ENCODE results near the gene STAC3.

Gene STAC3

DNA sequence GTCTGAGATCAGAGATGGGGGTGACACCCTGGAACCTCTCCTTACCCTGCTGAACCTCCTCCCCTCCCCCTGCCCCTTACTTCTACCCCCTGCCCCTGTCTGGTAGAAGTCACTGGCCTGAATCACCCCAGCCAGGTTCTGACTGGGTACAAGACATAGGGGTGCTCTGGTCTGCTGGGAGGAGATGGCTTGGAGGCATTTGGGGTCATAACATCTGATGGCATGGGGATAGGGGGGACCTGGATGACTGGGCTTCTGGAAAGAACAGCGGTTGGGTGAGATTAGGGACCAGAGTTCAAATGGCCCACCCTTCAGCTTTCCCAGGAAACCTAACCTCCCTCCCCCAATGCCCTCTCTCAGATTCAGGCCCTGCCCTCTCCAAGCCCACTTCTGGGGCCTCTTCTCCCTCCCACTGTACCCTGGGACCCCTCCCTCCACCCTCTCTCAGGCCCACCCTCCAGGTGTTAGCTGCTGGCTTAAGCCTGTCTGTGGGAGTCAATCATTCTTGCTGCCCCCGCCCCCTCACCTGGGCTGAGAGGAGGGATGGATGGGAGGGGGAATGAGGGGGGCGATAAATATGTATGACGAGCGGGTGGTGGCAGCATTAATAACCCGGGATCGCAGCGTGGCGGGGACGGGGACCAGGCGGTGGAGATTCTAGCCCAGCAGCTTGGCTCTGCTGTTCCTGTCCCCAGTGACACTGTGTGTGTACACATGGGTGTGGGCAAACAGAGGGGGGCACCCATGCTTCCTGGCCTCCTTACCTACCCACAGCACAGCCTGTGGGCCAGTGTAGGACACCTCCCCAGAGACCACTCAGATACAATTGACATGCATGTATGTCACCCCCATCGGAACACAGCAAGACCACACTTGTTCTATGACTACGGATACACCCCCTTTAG lies 28.4 kb downstream of the STAC3 start:
- DNase-seq: no peak

DNA sequence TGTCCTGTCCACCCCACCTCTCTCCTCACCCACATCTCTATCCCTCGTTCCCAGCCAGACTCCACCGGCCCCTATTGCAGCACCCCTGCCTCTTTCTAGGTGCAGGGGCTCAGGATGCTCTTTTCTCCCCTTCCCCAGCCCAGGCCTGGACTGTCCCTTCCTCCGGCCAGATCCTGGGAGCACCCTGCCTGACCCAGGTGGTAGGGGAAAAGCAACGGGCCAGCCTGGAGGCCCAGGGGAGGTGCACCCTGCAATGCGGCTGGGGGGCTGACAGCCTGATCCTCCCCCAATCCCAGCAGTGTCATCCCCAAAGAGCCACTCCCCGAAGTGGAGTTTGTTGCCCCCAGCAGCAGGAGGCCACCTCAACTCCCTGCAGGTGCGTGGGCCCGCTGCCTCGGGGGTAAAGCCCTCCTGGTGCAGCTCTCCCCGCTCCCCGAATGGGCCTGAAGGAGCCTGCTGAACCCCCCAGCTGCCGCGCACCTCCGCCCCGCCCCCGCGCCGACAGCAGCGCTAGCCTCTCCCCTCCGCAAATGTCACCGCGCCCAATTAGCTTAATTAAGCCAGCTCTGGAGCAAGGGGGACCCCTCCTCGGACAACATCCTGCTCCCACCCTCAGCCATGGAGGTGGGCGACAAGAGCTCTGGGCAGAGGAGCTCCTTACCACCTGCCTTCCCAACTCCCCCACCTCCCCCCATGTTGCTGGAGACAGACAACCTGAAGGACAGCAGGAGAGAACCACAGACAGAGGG lies 29.6 kb downstream of the STAC3 start:
- DNase-seq: no peak

DNA sequence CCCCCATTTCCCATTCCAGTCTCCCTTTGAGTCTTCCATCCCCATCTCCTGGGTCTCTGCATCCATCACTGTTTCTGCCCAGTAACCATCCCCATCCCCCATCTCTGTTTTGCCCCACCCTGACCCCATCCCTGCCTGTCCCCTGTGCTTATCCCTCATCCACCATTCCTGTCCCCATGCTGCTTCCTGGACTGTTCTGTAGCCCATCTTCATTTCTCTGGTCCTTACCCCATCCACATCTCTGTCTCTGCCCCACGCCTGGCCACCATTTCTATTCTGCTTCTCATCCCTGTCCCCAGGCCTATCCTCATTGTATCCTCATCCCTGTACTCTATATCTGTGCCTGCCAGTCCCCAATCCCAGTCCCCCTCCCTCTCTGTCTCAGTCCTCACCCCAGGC lies 30.2 kb downstream of the STAC3 start:
- no peak for DNase-seq

DNA sequence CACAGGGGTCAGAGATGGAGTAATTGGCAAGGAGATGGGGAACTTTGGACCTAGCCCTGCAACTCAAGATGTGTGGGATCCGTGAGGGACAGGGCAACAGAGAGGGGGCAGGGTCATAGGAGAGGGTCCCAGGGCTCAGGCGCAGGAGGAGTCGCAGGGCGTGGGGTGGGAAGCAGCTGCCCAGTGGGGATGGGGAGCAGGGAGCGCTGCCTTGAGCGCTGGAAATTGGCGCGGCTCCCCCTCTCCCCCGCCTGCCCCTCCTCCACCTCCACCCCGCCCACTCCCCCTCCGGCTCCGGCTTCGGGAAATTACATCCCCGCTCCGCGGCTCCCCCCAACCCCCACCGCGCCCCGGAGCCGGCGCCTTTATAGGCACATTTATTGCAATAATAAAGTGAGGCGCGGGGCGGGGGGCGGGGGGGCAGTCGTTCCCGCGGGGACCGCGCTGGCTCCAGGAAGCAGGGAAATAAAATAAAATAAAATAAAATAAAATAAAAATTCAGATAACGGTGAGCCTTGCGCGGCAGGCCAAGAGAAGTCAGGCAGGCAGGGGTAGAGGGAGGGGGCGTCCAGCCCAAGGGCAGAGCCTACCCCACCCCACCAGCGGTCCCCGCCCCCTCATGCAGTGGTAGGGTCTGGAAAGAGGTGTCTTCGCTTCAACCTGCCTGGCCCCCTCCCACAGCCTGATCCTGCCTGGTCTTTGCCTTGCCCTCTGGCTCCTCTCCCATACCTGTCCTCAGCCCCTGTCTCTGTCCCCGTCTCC lies 30.8 kb downstream of the STAC3 start:
- DNase-seq: no peak

DNA sequence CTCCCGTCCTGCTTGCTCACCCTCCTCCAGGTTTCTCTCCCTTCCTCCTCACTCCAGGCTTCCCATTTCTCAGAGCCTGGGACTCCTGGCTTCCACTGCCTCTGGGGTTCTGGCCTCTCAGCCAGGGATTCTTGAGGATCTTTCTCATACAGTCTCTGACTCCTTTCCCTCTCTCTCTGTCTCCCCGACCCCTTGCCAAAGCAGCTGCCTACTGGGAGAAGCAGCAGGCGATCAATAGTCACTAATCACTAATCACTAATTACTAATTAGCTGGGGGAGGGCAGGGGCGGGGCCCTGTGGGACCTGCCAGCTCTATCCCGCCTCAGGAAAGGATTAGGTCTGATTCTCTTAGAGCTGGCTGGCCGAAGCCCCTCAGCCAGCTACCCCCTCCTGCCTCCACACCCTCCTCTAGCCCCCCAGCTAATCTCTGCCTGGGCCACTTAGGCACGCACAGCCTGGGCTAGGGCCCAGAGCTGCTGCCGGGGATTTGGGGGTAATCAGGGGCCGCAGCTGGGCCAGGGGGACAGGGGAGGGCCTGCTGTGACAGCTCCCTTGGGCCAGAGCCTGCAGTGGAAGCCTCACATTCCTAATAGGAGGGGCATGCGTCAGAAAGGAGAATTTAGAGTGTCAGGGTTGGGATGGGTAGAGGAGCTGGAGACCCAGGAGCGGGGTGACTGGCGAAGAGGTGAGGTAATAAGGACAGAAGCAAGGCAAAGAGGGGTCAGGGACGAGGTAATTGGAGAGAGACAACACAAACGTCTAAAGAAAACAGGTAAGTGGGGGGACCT lies 31.6 kb downstream of the STAC3 start:
- DNase-seq: no peak

DNA sequence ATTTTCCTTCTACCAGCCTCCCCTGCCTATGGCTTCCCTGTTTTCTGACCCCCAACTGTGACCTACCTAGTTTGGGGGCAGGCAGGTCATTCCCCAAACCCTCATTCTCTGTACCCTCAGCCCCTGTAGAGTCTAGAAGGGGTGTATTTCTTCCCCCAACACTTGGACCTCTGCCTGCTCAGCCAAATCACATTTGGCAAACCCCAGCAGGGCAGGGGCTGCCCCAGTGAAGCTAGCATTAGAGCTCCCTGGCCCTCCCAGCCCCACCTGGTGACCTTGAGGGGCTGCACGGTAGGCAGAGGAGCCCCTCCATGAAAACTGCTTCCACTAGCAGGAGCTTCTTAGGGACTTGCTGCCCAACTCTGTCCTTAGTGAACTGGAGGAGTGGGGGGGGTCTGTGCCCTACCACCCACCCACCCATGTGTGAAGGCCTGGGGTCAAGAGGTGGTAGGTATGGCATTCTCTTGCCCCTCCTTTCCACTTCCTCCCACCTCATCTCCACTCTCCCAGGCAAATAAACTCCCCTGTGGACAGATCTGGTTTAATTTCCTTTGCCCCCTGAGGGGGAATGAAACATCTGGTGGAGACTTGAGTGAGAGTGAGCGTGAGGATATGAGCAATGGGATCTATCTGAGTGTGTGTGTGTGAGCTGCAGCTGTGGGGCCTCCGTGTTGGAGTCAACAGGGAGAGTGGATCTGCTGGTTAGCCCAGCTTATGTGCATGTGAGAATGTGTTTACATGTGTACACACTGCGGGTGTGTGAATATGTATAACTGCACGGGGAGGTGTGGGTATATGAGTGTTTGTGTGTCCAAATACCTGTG lies 32.7 kb downstream of the STAC3 start:
- DNase-seq: no peak

DNA sequence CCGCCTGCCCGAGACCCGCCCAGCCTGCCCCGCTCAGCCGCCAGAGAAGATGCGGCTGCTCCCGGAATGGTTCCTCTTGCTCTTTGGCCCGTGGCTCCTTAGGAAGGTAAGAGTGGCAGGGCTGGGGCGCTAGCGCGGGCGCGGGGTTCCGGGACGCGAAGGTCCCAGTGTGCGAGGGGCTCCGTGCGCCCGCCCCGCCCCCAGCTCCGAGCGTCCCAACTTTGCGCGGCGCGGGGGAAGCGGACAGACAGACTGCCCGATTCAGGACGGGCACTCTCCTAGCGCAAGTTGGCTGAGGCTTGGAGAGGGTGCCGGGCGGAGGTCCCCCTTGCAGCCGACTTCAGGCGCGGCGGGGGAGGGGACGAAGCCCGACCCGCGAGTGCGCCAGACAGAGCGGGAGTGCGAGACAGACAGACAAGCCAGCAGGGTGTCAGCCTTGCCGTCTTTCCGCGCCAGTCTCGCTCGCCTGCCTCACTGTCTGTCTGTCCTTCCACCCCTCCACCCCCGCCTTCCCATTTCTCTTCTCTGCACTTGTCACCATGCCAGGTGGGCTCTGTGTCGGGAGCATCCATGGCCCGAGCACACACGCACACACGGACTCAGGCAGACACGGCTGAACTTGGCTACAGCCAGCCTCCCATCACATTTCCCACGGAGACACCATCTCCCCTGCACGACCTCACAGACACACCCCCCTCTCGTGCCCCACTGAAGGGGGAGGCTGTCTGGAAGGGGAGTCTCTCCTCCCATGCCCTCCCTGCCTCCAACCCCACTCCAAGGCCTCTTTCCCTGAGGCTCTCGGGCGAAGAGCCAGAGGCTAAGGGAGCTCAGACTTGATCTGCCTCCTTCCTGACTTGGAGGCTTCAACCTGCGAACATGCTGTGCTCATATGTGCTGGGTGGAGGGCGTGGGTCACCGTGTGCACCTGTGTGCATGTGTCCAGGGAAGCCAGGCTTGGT lies 33.8 kb downstream of the STAC3 start:
- DNase-seq: no peak

DNA sequence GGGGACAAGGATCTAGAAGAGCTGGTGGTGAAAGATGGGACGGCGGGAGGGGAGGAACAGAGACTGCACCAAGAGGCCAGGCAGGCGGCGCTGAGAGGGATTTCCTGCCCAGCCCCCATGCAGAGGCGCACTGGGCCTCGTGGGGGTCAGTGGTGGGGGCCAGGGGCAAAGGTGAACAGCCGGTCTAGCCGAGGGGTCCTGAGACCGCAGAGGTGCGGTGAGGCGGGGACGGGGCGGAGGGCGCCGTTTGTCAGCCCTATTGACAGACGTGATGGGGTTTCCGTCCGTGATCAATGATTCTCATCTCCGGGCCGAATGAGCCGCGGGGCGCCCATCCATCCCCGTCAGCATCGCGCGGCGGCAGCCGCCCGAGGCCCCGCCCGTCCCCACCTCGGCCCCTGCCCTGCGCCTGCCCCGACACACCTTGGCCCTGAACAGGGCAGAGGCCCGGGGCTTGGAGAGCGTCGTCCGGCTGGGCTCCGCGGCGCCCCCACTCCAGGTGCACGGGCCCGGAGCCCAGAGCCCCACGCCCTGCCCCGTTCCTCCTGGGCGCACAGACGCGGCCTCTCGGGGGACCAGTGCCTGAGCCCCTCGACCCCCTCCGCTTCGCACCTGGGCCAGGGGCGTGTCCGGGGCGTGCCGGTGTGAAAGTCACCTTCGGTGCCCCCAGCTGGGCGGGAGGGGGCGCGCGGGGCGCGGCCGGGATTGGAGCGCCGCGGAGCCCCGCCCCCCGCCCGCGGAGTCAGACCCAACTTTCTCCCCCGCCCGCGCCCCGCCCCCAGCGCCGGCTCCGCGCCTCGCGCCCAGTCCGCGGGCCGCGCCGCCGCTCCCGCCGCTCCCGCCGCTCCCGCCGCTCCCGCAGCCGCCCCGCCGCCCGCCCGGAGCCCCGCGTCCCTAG lies 34.7 kb downstream of the STAC3 start, which contains the start of gene NXPH4:
Gene NXPH4, plus strand, starts transcription at position 781 of the 898 bp plus-strand sequence. CDS start 176 bp downstream, outside the sequence.
- DNase-seq: no peak

DNA sequence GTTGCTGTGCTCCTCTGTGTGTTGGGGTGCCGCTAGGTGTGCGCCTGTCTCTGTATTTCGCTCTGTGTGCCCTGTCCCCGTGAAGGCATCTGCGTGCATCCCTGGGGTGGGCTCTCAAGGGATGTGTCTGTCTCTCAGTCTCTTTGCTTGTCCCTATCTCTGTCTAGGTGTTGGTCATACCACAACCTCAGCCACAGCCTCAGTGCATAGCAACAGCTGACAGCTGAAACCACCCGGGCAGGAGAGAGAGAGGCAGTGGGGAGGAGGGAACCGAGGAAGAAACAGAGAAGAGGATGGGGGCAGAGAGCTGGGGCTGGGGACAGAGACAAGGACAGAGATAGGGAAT lies 35.3 kb downstream of the STAC3 start:
- no peak for DNase-seq

DNA sequence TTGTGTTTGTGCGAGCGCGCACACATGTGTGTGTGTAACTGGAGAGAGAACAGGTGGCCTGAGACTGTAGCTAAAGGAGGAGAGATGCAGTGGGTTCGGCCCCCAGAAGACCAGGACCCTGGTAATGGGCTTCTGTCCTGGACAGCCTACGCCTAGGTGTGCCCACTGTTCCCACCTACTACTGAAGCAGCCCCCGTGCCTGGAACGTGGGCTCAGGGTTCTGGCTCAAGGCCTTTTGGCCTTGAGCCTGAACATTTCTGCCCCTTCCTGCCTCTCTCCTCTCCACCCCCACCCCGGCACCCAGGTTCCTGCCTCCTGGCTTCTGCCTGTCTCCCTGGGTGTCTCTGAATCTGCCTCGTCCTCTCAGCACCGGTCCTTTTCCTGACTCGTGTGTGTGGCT lies 35.9 kb downstream of the STAC3 start:
- no peak for DNase-seq

DNA sequence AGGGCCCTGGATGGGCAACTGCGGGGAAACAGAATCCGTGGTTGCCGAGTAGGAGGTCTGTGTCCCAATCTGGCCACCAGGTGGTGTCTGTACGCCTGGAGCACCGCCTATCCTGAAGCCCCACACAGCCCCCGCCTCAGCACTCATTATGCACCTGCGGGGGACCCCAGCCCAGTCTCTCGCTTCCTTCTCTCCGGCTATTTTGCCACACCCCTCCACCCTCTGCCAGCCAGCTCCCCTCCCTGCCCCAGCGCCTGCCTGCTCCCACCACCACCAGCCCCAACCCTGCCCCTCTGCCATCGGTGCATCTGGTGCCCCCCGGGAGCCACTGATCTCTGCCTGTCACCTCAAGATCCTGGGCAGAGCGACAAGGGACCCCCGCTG lies 36.6 kb downstream of the STAC3 start:
- peak; percentile 73 for DNase-seq

DNA sequence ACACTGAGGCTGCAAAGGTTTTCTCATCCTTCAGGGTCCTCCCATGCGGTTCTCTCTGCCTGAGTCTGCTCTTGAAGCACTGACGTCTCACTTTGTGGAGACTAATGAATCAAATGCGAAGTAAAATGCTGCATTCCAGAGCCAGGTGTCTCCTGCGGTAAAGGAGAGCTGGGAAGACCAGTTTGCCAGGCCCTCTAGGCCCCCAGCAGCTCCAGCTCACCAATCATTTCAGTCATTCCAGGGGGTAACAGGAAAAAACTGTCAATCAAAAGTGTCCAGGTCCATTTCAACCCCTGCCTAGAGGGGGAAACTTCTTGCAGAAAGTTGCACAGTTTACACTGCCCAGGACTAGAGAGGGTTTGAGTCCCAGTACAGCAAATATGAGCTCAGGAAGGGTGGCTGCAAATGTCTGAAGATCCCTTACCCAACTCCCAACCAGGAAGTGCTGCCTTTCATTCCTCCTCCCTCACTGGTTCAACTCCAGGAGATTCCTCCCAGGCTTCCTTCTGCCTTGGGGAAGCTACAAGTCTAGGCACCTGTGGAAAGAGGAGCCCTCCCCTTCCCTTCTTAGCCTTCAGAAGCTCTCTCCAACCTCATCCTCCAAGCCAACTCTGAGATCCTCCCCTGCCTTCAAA lies 37.1 kb downstream of the STAC3 start:
- no peak for DNase-seq

DNA sequence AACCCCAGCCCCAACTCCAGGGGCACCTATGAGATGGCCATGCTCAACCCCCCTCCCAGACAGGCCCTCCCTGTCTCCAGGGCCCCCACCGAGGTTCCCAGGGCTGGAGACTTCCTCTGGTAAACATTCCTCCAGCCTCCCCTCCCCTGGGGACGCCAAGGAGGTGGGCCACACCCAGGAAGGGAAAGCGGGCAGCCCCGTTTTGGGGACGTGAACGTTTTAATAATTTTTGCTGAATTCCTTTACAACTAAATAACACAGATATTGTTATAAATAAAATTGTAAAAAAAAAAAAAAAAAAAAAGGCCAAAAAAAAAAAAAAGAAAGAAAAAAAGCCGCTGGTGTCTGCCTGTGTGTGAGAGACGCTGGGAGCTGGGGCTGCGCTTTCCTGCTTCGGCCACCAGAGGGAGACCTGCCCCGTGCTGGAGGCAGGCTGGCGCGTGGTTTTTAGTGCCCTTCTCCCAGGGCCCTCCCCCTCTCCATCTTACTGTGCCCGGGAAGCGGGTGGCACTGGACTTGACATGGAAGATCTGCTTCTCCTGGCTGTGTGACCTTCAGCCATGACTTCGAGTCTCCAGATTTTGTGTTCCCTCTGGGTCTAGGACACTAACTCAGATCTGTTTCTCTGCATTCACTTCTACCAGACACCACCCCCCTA lies 37.8 kb downstream of the STAC3 start:
- peak; percentile 36 for DNase-seq

DNA sequence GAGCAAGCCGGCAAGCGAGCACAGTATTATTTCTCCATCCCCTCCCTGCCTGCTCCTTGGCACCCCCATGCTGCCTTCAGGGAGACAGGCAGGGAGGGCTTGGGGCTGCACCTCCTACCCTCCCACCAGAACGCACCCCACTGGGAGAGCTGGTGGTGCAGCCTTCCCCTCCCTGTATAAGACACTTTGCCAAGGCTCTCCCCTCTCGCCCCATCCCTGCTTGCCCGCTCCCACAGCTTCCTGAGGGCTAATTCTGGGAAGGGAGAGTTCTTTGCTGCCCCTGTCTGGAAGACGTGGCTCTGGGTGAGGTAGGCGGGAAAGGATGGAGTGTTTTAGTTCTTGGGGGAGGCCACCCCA lies 38.3 kb downstream of the STAC3 start:
- DNase-seq: no peak

DNA sequence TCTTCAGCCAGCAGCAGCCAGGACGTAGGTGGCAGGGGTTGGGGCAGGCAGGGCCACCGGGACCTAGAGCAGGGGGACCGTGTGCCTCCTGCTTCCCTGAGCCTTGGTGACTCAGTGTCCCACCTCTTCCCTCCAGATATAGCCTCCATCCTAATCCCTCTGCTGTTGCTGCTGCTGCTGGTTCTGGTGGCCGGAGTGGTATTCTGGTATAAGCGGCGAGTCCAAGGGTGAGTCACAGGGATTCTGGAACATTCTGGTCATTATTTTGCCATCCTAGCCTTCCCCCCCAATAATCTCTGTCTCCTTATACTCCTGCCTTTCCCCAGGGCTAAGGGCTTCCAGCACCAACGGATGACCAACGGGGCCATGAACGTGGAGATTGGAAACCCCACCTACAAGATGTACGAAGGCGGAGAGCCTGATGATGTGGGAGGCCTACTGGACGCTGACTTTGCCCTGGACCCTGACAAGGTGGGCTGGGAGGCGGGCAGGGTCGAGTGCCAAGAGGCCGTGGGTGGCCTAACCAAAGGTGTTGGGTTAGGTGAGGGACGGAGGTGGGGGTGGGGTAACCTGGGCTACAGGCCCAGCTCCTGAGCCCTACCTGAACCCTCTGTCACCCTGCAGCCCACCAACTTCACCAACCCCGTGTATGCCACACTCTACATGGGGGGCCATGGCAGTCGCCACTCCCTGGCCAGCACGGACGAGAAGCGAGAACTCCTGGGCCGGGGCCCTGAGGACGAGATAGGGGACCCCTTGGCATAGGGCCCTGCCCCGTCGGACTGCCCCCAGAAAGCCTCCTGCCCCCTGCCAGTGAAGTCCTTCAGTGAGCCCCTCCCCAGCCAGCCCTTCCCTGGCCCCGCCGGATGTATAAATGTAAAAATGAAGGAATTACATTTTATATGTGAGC lies 38.9 kb downstream of the STAC3 start:
- no peak for DNase-seq

DNA sequence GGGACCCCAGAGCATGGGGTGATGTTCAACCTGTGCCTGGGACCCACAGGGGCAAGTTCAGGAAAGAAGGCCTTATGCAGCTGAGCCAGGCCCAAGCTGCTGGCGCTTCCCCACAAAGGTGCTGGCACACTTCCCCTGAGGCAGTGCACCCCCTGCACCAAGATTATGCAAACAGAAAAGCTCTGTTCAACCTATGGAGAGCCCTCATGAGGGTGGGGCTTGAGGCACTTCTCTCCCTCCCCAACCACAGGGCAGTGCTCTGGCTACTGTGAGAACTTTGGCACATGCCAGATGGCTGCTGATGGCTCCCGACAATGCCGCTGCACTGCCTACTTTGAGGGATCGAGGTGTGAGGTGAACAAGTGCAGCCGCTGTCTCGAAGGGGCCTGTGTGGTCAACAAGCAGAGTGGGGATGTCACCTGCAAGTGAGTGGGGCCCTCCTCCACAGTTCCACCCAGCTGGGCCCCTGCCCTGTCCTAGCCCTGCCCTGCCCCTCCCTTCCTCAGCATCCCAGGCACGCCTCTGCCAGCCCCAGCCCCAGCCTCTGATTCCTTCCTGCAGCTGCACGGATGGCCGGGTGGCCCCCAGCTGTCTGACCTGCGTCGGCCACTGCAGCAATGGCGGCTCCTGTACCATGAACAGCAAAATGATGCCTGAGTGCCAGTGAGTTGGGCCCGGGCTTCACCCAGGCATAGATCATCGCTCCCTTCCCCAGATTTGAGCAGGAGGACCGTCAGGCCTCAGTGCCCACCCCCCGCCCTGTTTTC lies 39.9 kb downstream of the STAC3 start:
- DNase-seq: no peak

DNA sequence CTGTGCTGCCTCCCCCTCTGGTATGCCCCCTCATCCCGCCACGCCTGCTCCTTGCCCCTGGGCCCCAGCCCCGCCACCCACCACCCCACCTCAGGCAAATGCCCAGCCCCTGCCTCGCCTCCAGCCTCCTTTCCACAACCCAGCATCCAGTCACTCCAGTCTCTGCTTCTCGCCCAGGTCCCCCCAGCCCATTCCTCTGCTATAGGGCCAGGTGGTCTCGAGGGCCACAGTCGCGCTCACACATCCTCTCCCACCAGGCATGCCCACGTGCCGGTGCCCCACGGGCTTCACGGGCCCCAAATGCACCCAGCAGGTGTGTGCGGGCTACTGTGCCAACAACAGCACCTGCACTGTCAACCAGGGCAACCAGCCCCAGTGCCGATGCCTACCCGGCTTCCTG lies 40.5 kb downstream of the STAC3 start:
- no peak for DNase-seq
